B cell (primary cell): ENCODE results near the gene DNAAF3. TPM values are rescaled to one million over a fixed set of nuclear protein-coding genes. Genes with fewer than 3 reads are reported as not detected.

Source experiments
- ATAC-seq: fragments of 200-7000 bp; cut with Tn5 transposase; one replicate; pipeline ENCODE4 v1.10.0; 2021; ENCODE audit warnings: low read depth, mild to moderate bottlenecking, moderate number of reproducible peaks, moderate library complexity
- CTCF ChIA-PET: fragments of 350-600 bp; sonication (Branson Sonifier 250); formaldehyde crosslinking; loops from one replicate; lab custom pipeline; 2021; ENCODE audit warnings: antibody characterized with exemption, inconsistent platforms; lab: Charles Lee
- POLR2A ChIA-PET: fragments of 350-600 bp; sonication (Branson Sonifier 250); formaldehyde crosslinking; loops from one replicate; lab custom pipeline; 2021; ENCODE audit warnings: antibody characterized with exemption; lab: Charles Lee
- DNase-seq: peaks from one replicate; pipeline ENCODE4 v3.0.0; 2013
- H2AFZ ChIP-seq: 2 replicates; pipeline ENCODE4 v1.6.1; 2012; ENCODE audit warnings: mild to moderate bottlenecking, low read depth, low read length; ENCODE audit not compliant: insufficient read depth, poor library complexity, severe bottlenecking
- H3K27ac ChIP-seq, 2 donors: 1 replicate in 1 of 2; 2 replicates in 1 of 2; pipeline ENCODE4 v1.5.1; 2012 to 2013; ENCODE audit warnings: low read length in 2 of 2, mild to moderate bottlenecking in 2 of 2, moderate library complexity in 1 of 2
- H3K27me3 ChIP-seq, 4 experiments: fragments of 200-600 bp in 1 of 4; sonication (generic) in 1 of 4; replicated peaks in 1 of 4; 1 replicate in 2 of 4; 2 replicates in 2 of 4; pipeline versions ENCODE4 v1.6.1 to v1.7.0; 2013 to 2016; ENCODE audit warnings: low read length in 3 of 4, mild to moderate bottlenecking in 2 of 4, mixed read lengths in 1 of 4, moderate library complexity in 1 of 4; ENCODE audit not compliant: insufficient read depth in 4 of 4, control insufficient read depth in 3 of 4; ENCODE audit errors: control extremely low read depth in 1 of 4
- H3K36me3 ChIP-seq, 2 experiments: replicated peaks in 1 of 2; 1 replicate in 1 of 2; 2 replicates in 1 of 2; pipeline versions ENCODE4 v1.6.1 to v1.7.1; 2013; ENCODE audit warnings: low read length in 1 of 2; ENCODE audit not compliant: insufficient read depth in 2 of 2, control insufficient read depth in 1 of 2; ENCODE audit errors: control extremely low read depth in 1 of 2, extremely low read depth in 1 of 2
- H3K4me1 ChIP-seq, 2 donors: fragments of 200-600 bp in 1 of 2; sonication (generic) in 1 of 2; 1 replicate in 1 of 2; 2 replicates in 1 of 2; pipeline versions ENCODE4 v1.5.1 to v1.6.1; 2013 to 2017; ENCODE audit warnings: low read length in 2 of 2; ENCODE audit not compliant: control insufficient read depth in 2 of 2, insufficient read depth in 2 of 2
- H3K4me2 ChIP-seq: replicated peaks from 2 replicates; pipeline ENCODE3; 2012; ENCODE audit warnings: mild to moderate bottlenecking, low read depth, low read length; ENCODE audit not compliant: poor library complexity, severe bottlenecking
- H3K4me3 ChIP-seq, 5 experiments: fragments of 200-600 bp in 1 of 5; sonication (generic) in 1 of 5; 1 replicate in 3 of 5; 2 replicates in 2 of 5; pipeline versions ENCODE4 v1.5.1 to v1.7.0; 2011 to 2016; ENCODE audit warnings: low read length in 4 of 5, mild to moderate bottlenecking in 4 of 5, low read depth in 2 of 5, control low read depth in 1 of 5, moderate library complexity in 1 of 5; ENCODE audit not compliant: insufficient read depth in 1 of 5; ENCODE audit errors: control extremely low read depth in 1 of 5, extremely low read depth in 1 of 5
- H3K79me2 ChIP-seq: fragments of 200-600 bp; sonication (generic); one replicate; pipeline ENCODE4 v1.6.0; 2016; ENCODE audit warnings: low read length; ENCODE audit not compliant: control insufficient read depth, insufficient read depth
- H3K9ac ChIP-seq: fragments of 200-600 bp; sonication (generic); 2 replicates; pipeline ENCODE4 v1.6.1; 2017; ENCODE audit warnings: mild to moderate bottlenecking, low read length, moderate library complexity
- H3K9me3 ChIP-seq, 3 donors: one replicate each; pipeline versions ENCODE4 v1.6.1 to v1.7.1; 2013; ENCODE audit warnings: low read length in 2 of 3; ENCODE audit not compliant: control insufficient read depth in 2 of 3, insufficient read depth in 1 of 3; ENCODE audit errors: control extremely low read depth in 1 of 3
- H4K20me1 ChIP-seq: 2 replicates; pipeline ENCODE4 v1.6.0; 2012; ENCODE audit warnings: mild to moderate bottlenecking, low read length; ENCODE audit not compliant: insufficient read depth, control insufficient read depth, poor library complexity, severe bottlenecking
- H3K27ac Mint-ChIP-seq: one replicate; pipeline ENCODE4 v1.8.0; 2021; ENCODE audit warnings: mixed read lengths
- H3K27me3 Mint-ChIP-seq: one replicate; pipeline ENCODE4 v1.8.0; 2021; ENCODE audit warnings: mixed read lengths
- H3K4me1 Mint-ChIP-seq: one replicate; pipeline ENCODE4 v1.8.0; 2021; ENCODE audit warnings: mixed read lengths
- H3K4me3 Mint-ChIP-seq: one replicate; pipeline ENCODE4 v1.8.0; 2021; ENCODE audit warnings: mixed read lengths
- H3K9me3 Mint-ChIP-seq: one replicate; pipeline ENCODE4 v1.8.0; 2022; ENCODE audit warnings: mixed read lengths; ENCODE audit not compliant: insufficient read depth
- CTCF ChIP-seq: fragments of 200-600 bp; IDR thresholded peaks from one replicate; pipeline ENCODE4 v1.8.0; 2022; ENCODE audit warnings: antibody characterized with exemption, mild to moderate bottlenecking
- EZH2 ChIP-seq: IDR thresholded peaks from 2 replicates; pipeline ENCODE4 v1.6.1; 2012; ENCODE audit warnings: borderline replicate concordance, low read depth, mild to moderate bottlenecking, moderate library complexity, low read length; ENCODE audit not compliant: insufficient read depth, poor library complexity, severe bottlenecking
- WGBS: methylation state at CpG from one replicate; pipeline ENCODE4 v1.1.5; 2013; ENCODE audit warnings: missing lambda C conversion rate; ENCODE audit not compliant: insufficient coverage; 5-methylcytosine and 5-hydroxymethylcytosine counted together
- intact Hi-C: fragments of 100-400 bp; cut with micrococcal nuclease; formaldehyde crosslinking; loops from one replicate; pipeline ENCODE4 v1.10.0; 2022
- polyA plus RNA-seq: library from polyadenylated mRNA; depleted of rRNA; stranded (reverse); fragments of >200 nt; gene quantifications from 2 replicates; pipeline ENCODE4 v1.2.3, GENCODE V29; 2012
- total RNA-seq, 2 donors: library from RNA; stranded (reverse); fragments of 120-200 nt in 1 of 2; gene quantifications; 1 replicate in 1 of 2; 2 replicates in 1 of 2; pipeline versions ENCODE4 v1.2.3 to v1.2.4, GENCODE V29; 2013 to 2022

Gene DNAAF3
- total and polyA plus RNA-seq, 2 donors (not counting 1 experiment from before 2014, with no cell fraction given) = not detected

GRCh38 chr19:55160986-55161365 is 5.4 kb downstream of the DNAAF3 start:
- Histone ChIP-seq H3K79me2 (no peaks in the 10 kb centered on the region), H3K27me3 (peaks cover 0 to 75% (median 27%) of the 10 kb centered on the region in 4 experiments), H3K4me3 (peak overlapping the region in 1 of 5 experiments; percentile 19), H2AFZ (no peak overlapping the region), H3K27ac (no peak overlapping the region), H3K4me1 (peaks cover 13 to 19% of the 10 kb centered on the region in 2 donors), H4K20me1 (no peaks in the 10 kb centered on the region), H3K9ac (no peak overlapping the region), H3K4me2 (peak overlapping the region; percentile 14), H3K36me3 (no peaks in the 10 kb centered on the region), H3K9me3 (peaks cover 0 to 45% (median 4%) of the 10 kb centered on the region in 3 donors)
- 37% methylated on average over 32 of the region's 32 CpGs for WGBS
- no peak for ATAC-seq
- H3K27me3 Mint-ChIP-seq = peaks cover 53% of the 10 kb centered on the region
- ChIA-PET POLR2A (interaction anchor here (1.1 kb wide), 1 partner anchor 98 kb away, joined by 3 read pairs; the partner anchor contains the start of gene PPP6R1), CTCF (interaction anchor here (1.3 to 2.3 kb wide), 2 partner anchors 20 to 193 kb away, joined by 3 to 18 read pairs; no protein-coding TSS in a partner anchor)
- no peaks in the 10 kb centered on the region for H3K9me3 Mint-ChIP-seq
- no peak overlapping the region for H3K4me3 Mint-ChIP-seq
- no peak for DNase-seq
- intact Hi-C loops = no loop called here
- H3K27ac Mint-ChIP-seq = no peak overlapping the region
- peaks cover 12% of the 10 kb centered on the region for H3K4me1 Mint-ChIP-seq
- no peak for TF ChIP-seq EZH2
- TF ChIP-seq CTCF = no peak
